ENCODE data around the gene GREM2. TPM values are rescaled to one million over a fixed set of nuclear protein-coding genes. Genes with fewer than 3 reads are reported as not detected.

The GREM2 gene
- total RNA-seq, 4 donors from 2014 or later, result 0.08 to 0.78 (median 0.40) TPM

GRCh38 chr1:240650877-240651276, 38.9 kb upstream of the GREM2 start:
- intact Hi-C loops (cut with DNase I; ENCODE audit: low total_unique reads), result no loop called here
- TF ChIP-seq POLR2A (IDR thresholded peaks at IDR 0.05) (no peak), CTCF (IDR thresholded peaks at IDR 0.05) (no peak)
- no peak for DNase-seq (ENCODE audit: low spot score in 2 of 2)
- H3K4me3 ChIP-seq (ENCODE audit: low read depth, poor library complexity, severe bottlenecking), result no peak overlapping the region

GRCh38 chr1:240649733-240650721, 38.1 kb upstream of the GREM2 start:
- DNase-seq (ENCODE audit: low spot score in 2 of 2), result no peak
- H3K4me3 ChIP-seq (ENCODE audit: low read depth, poor library complexity, severe bottlenecking), result no peak overlapping the region
- TF ChIP-seq CTCF (IDR thresholded peaks at IDR 0.05), result no peak
- intact Hi-C loops (cut with DNase I; ENCODE audit: low total_unique reads), result no loop called here
- WGBS, 2 donors, result 84 to 86% methylated on average over 17 of the region's 17 CpGs

- 44 to 49% methylated on average over 7 of the region's 7 CpGs for WGBS, 2 donors
- no peak for DNase-seq (ENCODE audit: low spot score in 2 of 2)
These were observed 34.8 kb upstream of the GREM2 start for GRCh38 chr1:240646571-240647240.

GRCh38 chr1:240644732-240645131, 32.8 kb upstream of the GREM2 start:
- 70 to 76% methylated on average over 6 of the region's 6 CpGs for WGBS, 2 donors
- intact Hi-C loops (cut with DNase I; ENCODE audit: low total_unique reads), result no loop called here
- no peak overlapping the region for H3K4me3 ChIP-seq (ENCODE audit: low read depth, poor library complexity, severe bottlenecking)
- DNase-seq (ENCODE audit: low spot score in 2 of 2), result no peak
- no peak for TF ChIP-seq CTCF (IDR thresholded peaks at IDR 0.05)
- TF ChIP-seq POLR2A (IDR thresholded peaks at IDR 0.05), result no peak

More at GRCh38 chr1:240646571-240647240, 34.8 kb upstream of the GREM2 start:
- intact Hi-C loops (cut with DNase I; ENCODE audit: low total_unique reads), result no loop called here
- H3K4me3 ChIP-seq (ENCODE audit: low read depth, poor library complexity, severe bottlenecking), result no peak overlapping the region
- no peak for TF ChIP-seq POLR2A (IDR thresholded peaks at IDR 0.05)

GRCh38 chr1:240635466-240636256, 23.7 kb upstream of the GREM2 start:
- H3K4me3 ChIP-seq (ENCODE audit: low read depth, poor library complexity, severe bottlenecking), result no peak overlapping the region
- 77 to 81% methylated on average over 16 of the region's 16 CpGs for WGBS, 2 donors
- DNase-seq (ENCODE audit: low spot score in 2 of 2), result no peak
- TF ChIP-seq POLR2A (IDR thresholded peaks at IDR 0.05), result no peak
- TF ChIP-seq CTCF (IDR thresholded peaks at IDR 0.05), result no peak
- intact Hi-C loops (cut with DNase I; ENCODE audit: low total_unique reads), result no loop called here
